Vagina (tissue), 2 donors: Measurements from ENCODE around the gene CNTF. TPM values are rescaled to one million over a fixed set of nuclear protein-coding genes. Genes with fewer than 3 reads are reported as not detected.

Experiments
- DNase-seq, 2 donors: peaks; one replicate each; pipeline ENCODE4 v3.0.0-alpha.2; 2017; ENCODE audit errors: extremely low spot score in 2 of 2
- H3K27ac ChIP-seq: fragments of 200-600 bp; sonication (generic); one replicate; pipeline ENCODE4 v1.5.1; 2019
- H3K27me3 ChIP-seq: fragments of 200-600 bp; sonication (generic); one replicate; pipeline ENCODE4 v1.5.1; 2019
- H3K36me3 ChIP-seq, 2 donors: fragments of 200-600 bp; sonication (generic); one replicate each; pipeline ENCODE4 v1.5.1; 2017 to 2019
- H3K4me1 ChIP-seq: fragments of 200-600 bp; sonication (generic); one replicate; pipeline ENCODE4 v1.5.1; 2019
- H3K4me3 ChIP-seq, 2 donors: fragments of 200-600 bp; sonication (generic); 1 replicate in 1 of 2; 2 replicates in 1 of 2; pipeline ENCODE4 v1.5.1; 2016 to 2019
- H3K9me3 ChIP-seq: fragments of 200-600 bp; sonication (generic); one replicate; pipeline ENCODE4 v1.5.1; 2019
- POLR2A ChIP-seq, 2 donors: fragments of 450-650 bp; IDR thresholded peaks; one replicate each; pipeline ENCODE4 v1.6.1; 2017; ENCODE audit warnings: antibody characterized with exemption in 2 of 2, mild to moderate bottlenecking in 2 of 2, moderate library complexity in 2 of 2
- POLR2AphosphoS5 ChIP-seq, 2 donors: sonication (generic); formaldehyde crosslinking; IDR thresholded peaks; one replicate each; pipeline ENCODE4 v1.9.0; 2017; ENCODE audit warnings: antibody characterized with exemption in 2 of 2, mild to moderate bottlenecking in 2 of 2, low read depth in 1 of 2; ENCODE audit not compliant: insufficient read depth in 1 of 2
- intact Hi-C: fragments of 100-400 bp; cut with DNase I; formaldehyde crosslinking; loops from one replicate; pipeline ENCODE4 v1.15.1; 2023
- total RNA-seq: library from RNA; depleted of rRNA; stranded (reverse); fragments of >200 nt; gene quantifications from one replicate; pipeline ENCODE4 v1.2.3, GENCODE V29; 2016
- TF ChIP-seq, protein P1 (sequence below), 3 experiments: fragments of 450-650 bp in 2 of 3; fragments of 200-600 bp in 1 of 3; sonication (generic) in 1 of 3; IDR thresholded peaks; one replicate each; pipeline ENCODE4 v1.5.1; 2017 to 2019; ENCODE audit warnings: antibody characterized with exemption in 3 of 3, mild to moderate bottlenecking in 2 of 3, moderate library complexity in 2 of 3

CNTF gene
- total RNA-seq, 1 donor from 2014 or later: not detected

DNA sequence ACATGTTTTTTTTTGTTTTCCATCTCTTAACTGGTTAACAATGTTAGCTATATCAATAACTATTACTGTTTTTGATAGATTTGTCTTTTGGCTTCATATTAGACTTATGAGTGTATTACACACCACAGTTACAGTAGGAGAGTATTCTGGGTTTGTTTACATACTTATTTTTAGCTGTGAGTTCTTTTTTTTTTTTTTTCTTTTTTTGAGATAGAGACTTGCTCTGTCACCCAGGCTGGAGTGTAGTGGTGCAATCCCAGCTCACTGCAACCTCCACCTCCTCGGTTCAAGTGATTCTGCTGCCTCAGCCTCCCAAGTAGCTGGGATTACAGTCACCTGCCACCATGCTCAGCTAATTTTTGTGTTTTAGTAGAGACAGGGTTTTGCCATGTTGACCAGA, 28.0 kb downstream of the CNTF start:
- no peaks in the 10 kb centered on the region for H3K9me3 ChIP-seq
- H3K4me3 ChIP-seq: no peak overlapping the region
- H3K36me3 ChIP-seq: no peaks in the 10 kb centered on the region
- H3K4me1 ChIP-seq: no peaks in the 10 kb centered on the region
- DNase-seq: no peak
- H3K27me3 ChIP-seq: no peaks in the 10 kb centered on the region
- H3K27ac ChIP-seq: no peak overlapping the region
- intact Hi-C loops: loop anchor here (10.0 kb wide), 1 partner anchor 504 kb away; no protein-coding TSS in a partner anchor
- TF ChIP-seq POLR2A (IDR thresholded peaks at IDR 0.05) (no peak), POLR2AphosphoS5 (IDR thresholded peaks at IDR 0.05; ENCODE audit: insufficient read depth in 1 of 2, low read depth in 1 of 2) (no peak)
- TF ChIP-seq, protein P1, sequence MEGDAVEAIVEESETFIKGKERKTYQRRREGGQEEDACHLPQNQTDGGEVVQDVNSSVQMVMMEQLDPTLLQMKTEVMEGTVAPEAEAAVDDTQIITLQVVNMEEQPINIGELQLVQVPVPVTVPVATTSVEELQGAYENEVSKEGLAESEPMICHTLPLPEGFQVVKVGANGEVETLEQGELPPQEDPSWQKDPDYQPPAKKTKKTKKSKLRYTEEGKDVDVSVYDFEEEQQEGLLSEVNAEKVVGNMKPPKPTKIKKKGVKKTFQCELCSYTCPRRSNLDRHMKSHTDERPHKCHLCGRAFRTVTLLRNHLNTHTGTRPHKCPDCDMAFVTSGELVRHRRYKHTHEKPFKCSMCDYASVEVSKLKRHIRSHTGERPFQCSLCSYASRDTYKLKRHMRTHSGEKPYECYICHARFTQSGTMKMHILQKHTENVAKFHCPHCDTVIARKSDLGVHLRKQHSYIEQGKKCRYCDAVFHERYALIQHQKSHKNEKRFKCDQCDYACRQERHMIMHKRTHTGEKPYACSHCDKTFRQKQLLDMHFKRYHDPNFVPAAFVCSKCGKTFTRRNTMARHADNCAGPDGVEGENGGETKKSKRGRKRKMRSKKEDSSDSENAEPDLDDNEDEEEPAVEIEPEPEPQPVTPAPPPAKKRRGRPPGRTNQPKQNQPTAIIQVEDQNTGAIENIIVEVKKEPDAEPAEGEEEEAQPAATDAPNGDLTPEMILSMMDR (IDR thresholded peaks at IDR 0.05): no peak

DNA sequence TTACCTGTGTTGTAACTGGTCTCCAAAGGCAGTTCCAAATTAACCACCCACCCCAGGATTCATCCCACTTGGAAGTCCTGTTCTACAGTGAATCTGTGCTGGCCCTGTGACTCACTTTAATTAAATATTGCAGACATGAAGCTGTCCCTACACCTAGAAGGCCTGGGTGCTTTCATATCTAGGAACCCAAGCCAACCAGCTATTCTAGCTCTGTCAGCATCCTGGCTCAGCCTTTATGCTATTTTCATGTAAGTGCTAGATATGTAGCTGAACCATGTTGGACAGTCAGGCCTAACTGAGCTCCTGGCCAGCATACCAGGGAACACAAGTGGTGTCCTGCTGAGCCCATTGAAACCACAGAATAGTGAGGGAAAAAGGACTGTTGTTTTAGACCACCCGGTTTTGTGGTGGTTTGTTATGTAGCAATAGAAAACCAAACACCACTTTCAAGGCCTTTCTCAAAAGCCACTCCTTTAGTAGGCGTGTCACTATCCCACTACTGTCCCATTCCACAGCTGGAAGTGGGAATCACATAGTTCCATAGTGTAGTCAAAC, 30.3 kb downstream of the CNTF start:
- Histone ChIP-seq H3K27me3 (no peaks in the 10 kb centered on the region), H3K9me3 (no peaks in the 10 kb centered on the region), H3K4me3 (no peak overlapping the region), H3K36me3 (no peaks in the 10 kb centered on the region), H3K4me1 (no peaks in the 10 kb centered on the region), H3K27ac (no peak overlapping the region)
- intact Hi-C loops: loop anchor here (10.0 kb wide), 1 partner anchor 502 kb away; no protein-coding TSS in a partner anchor
- TF ChIP-seq POLR2A (IDR thresholded peaks at IDR 0.05): no peak
- TF ChIP-seq, protein P1 (IDR thresholded peaks at IDR 0.05): no peak
- no peak for DNase-seq

DNA sequence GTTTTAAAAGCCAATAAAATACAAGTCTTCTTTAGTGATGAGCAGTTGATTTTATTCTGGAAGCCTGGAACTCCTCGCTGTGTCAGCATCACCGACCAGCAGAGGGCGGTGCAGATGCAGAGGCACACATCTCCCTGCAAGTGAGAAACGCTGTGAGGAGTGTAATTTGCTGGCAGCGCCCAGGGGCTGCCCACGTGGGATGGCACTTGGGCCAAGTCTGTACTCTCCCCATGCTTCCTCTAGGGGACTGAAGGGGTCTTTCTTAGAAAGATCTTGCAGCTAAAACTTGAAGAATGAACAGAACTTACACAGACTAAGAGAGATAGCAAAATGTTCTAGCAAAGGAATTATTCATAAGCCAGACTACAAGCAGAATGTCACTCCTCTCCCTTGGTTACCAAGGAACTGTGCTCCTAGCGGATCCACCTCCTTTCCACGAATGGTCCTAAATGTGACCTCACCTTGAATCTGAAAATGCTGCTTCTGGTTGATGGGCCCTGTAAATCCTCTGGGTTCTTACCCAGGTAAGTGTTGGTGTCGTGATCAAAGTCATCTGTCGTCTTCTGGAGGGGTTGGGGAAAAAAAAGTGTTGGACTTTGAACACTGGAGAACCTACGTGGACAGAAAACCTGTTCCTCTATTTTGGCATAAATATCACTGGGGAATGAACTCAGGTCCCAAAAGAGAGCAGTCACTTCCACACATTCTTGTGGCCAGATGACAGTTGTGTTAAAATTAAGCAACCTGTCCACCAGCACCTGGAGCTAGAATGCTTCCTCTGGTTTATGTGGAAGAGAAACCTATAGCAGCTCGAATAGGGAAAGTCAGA, 31.8 kb downstream of the CNTF start:
- H3K27ac ChIP-seq: no peak overlapping the region
- intact Hi-C loops: loop anchor here (10.0 kb wide), 1 partner anchor 501 kb away; no protein-coding TSS in a partner anchor
- no peaks in the 10 kb centered on the region for H3K27me3 ChIP-seq
- H3K9me3 ChIP-seq: no peaks in the 10 kb centered on the region
- no peaks in the 10 kb centered on the region for H3K4me1 ChIP-seq
- DNase-seq: no peak
- TF ChIP-seq, protein P1 (IDR thresholded peaks at IDR 0.05): peak; percentile 54 to 65 (median 58)
- peak in 1 of 2 donors; percentile 20 for TF ChIP-seq POLR2AphosphoS5 (IDR thresholded peaks at IDR 0.05; ENCODE audit: insufficient read depth in 1 of 2, low read depth in 1 of 2)
- TF ChIP-seq POLR2A (IDR thresholded peaks at IDR 0.05): no peak
- H3K4me3 ChIP-seq: no peak overlapping the region
- H3K36me3 ChIP-seq: no peaks in the 10 kb centered on the region

DNA sequence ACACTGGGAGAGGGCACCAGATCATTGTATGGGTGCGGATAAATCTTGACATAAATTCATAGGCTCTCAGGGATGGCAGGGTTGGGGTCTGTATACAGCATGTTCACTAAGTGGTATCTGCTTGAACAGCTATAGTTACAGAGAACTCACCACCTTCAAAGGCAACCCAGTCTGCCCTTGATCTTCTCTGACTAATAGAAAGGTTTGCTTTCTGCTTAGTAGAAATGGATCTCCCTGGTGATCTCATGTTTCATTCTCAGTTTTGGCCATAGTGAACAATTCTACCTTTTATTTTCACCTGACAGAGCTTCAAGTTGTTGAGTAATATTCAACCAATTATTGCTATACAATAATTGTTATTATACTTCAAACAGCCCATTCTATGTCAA, 32.4 kb downstream of the CNTF start:
- Histone ChIP-seq H3K4me3 (no peak overlapping the region), H3K27me3 (no peaks in the 10 kb centered on the region), H3K4me1 (no peaks in the 10 kb centered on the region), H3K36me3 (no peaks in the 10 kb centered on the region), H3K27ac (no peak overlapping the region), H3K9me3 (no peaks in the 10 kb centered on the region)
- TF ChIP-seq, protein P1 (IDR thresholded peaks at IDR 0.05): no peak
- no peak for TF ChIP-seq POLR2A (IDR thresholded peaks at IDR 0.05)
- TF ChIP-seq POLR2AphosphoS5 (IDR thresholded peaks at IDR 0.05; ENCODE audit: insufficient read depth in 1 of 2, low read depth in 1 of 2): no peak
- DNase-seq: no peak
- intact Hi-C loops: loop anchor here (10.0 kb wide), 1 partner anchor 500 kb away; no protein-coding TSS in a partner anchor

DNA sequence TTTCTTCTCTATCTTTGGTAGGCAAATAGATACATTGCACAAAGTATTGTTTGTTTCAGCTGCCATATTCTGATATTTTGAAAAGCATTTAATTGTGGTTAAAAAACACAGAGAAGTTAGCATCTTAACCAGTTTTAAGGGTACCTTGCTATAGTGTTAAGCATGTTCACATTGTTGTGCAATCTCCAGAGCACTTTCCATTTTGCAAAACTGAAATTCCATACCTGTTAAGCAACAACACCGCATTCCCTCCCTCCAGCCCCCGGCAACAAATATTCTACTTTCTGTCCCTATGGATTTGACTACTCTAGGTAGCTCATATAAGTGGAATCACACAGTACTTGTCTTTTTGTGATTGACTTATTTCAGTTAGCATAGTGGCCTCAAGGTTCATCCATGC, 33.9 kb downstream of the CNTF start:
- Histone ChIP-seq H3K27ac (no peak overlapping the region), H3K36me3 (no peaks in the 10 kb centered on the region), H3K4me3 (no peak overlapping the region), H3K27me3 (no peaks in the 10 kb centered on the region), H3K4me1 (no peaks in the 10 kb centered on the region), H3K9me3 (no peaks in the 10 kb centered on the region)
- DNase-seq: no peak
- intact Hi-C loops: loop anchor here (10.0 kb wide), 1 partner anchor 498 kb away; no protein-coding TSS in a partner anchor
- TF ChIP-seq POLR2A (IDR thresholded peaks at IDR 0.05) (no peak), POLR2AphosphoS5 (IDR thresholded peaks at IDR 0.05; ENCODE audit: insufficient read depth in 1 of 2, low read depth in 1 of 2) (no peak)
- TF ChIP-seq, protein P1 (IDR thresholded peaks at IDR 0.05): no peak
